Vagina (tissue), 2 donors: ENCODE results near the gene RAB44. TPM values are rescaled to one million over a fixed set of nuclear protein-coding genes. Genes with fewer than 3 reads are reported as not detected.

Experiments used
- DNase-seq, 2 donors: peaks; one replicate each; pipeline ENCODE4 v3.0.0-alpha.2; 2017; ENCODE audit errors: extremely low spot score in 2 of 2
- H3K27ac ChIP-seq: fragments of 200-600 bp; sonication (generic); one replicate; pipeline ENCODE4 v1.5.1; 2019
- H3K27me3 ChIP-seq: fragments of 200-600 bp; sonication (generic); one replicate; pipeline ENCODE4 v1.5.1; 2019
- H3K36me3 ChIP-seq, 2 donors: fragments of 200-600 bp; sonication (generic); one replicate each; pipeline ENCODE4 v1.5.1; 2017 to 2019
- H3K4me1 ChIP-seq: fragments of 200-600 bp; sonication (generic); one replicate; pipeline ENCODE4 v1.5.1; 2019
- H3K4me3 ChIP-seq, 2 donors: fragments of 200-600 bp; sonication (generic); 1 replicate in 1 of 2; 2 replicates in 1 of 2; pipeline ENCODE4 v1.5.1; 2016 to 2019
- H3K9me3 ChIP-seq: fragments of 200-600 bp; sonication (generic); one replicate; pipeline ENCODE4 v1.5.1; 2019
- CTCF ChIP-seq, 3 experiments: fragments of 450-650 bp in 2 of 3; fragments of 200-600 bp in 1 of 3; sonication (generic) in 1 of 3; IDR thresholded peaks; one replicate each; pipeline ENCODE4 v1.5.1; 2017 to 2019; ENCODE audit warnings: antibody characterized with exemption in 3 of 3, mild to moderate bottlenecking in 2 of 3, moderate library complexity in 2 of 3
- POLR2A ChIP-seq, 2 donors: fragments of 450-650 bp; IDR thresholded peaks; one replicate each; pipeline ENCODE4 v1.6.1; 2017; ENCODE audit warnings: antibody characterized with exemption in 2 of 2, mild to moderate bottlenecking in 2 of 2, moderate library complexity in 2 of 2
- POLR2AphosphoS5 ChIP-seq, 2 donors: sonication (generic); formaldehyde crosslinking; IDR thresholded peaks; one replicate each; pipeline ENCODE4 v1.9.0; 2017; ENCODE audit warnings: antibody characterized with exemption in 2 of 2, mild to moderate bottlenecking in 2 of 2, low read depth in 1 of 2; ENCODE audit not compliant: insufficient read depth in 1 of 2
- intact Hi-C: fragments of 100-400 bp; cut with DNase I; formaldehyde crosslinking; loops from one replicate; pipeline ENCODE4 v1.15.1; 2023
- total RNA-seq: library from RNA; depleted of rRNA; stranded (reverse); fragments of >200 nt; gene quantifications from one replicate; pipeline ENCODE4 v1.2.3, GENCODE V29; 2016

Gene RAB44
- total RNA-seq, 1 donor from 2014 or later: 0.49 TPM

GRCh38 chr6:36757943-36758508 lies 60.4 kb downstream of the RAB44 start:
- Histone ChIP-seq H3K27me3 (no peaks in the 10 kb centered on the region), H3K9me3 (no peaks in the 10 kb centered on the region), H3K4me3 (no peak overlapping the region), H3K27ac (no peak overlapping the region), H3K36me3 (no peaks in the 10 kb centered on the region), H3K4me1 (peaks cover 24% of the 10 kb centered on the region)
- intact Hi-C loops: loop anchor here (5.0 to 10.0 kb wide), 2 partner anchors 141 to 333 kb away; no protein-coding TSS in a partner anchor
- DNase-seq: no peak
- TF ChIP-seq POLR2AphosphoS5 (IDR thresholded peaks at IDR 0.05; ENCODE audit: insufficient read depth in 1 of 2, low read depth in 1 of 2) (no peak), CTCF (IDR thresholded peaks at IDR 0.05) (no peak), POLR2A (IDR thresholded peaks at IDR 0.05) (no peak)

- TF ChIP-seq POLR2A (IDR thresholded peaks at IDR 0.05) (no peak), CTCF (IDR thresholded peaks at IDR 0.05) (no peak), POLR2AphosphoS5 (IDR thresholded peaks at IDR 0.05; ENCODE audit: insufficient read depth in 1 of 2, low read depth in 1 of 2) (no peak)
- no peaks in the 10 kb centered on the region for H3K36me3 ChIP-seq
- no peaks in the 10 kb centered on the region for H3K27me3 ChIP-seq
- no peak overlapping the region for H3K27ac ChIP-seq
- H3K9me3 ChIP-seq: no peaks in the 10 kb centered on the region
- no peak for DNase-seq
- intact Hi-C loops: loop anchor here (5.0 to 10.0 kb wide), 2 partner anchors 141 to 334 kb away; no protein-coding TSS in a partner anchor
- no peak overlapping the region for H3K4me3 ChIP-seq
- peaks cover 18% of the 10 kb centered on the region for H3K4me1 ChIP-seq
Measured at GRCh38 chr6:36758516-36759147, 61.0 kb downstream of the RAB44 start.

- H3K4me1 ChIP-seq: peaks cover 16% of the 10 kb centered on the region
- no peak overlapping the region for H3K4me3 ChIP-seq
- no peak overlapping the region for H3K27ac ChIP-seq
- no peak for TF ChIP-seq POLR2A (IDR thresholded peaks at IDR 0.05)
- peak; percentile 92 to 97 (median 93) for TF ChIP-seq CTCF (IDR thresholded peaks at IDR 0.05)
- peak; percentile 38 to 48 for TF ChIP-seq POLR2AphosphoS5 (IDR thresholded peaks at IDR 0.05; ENCODE audit: insufficient read depth in 1 of 2, low read depth in 1 of 2)
- H3K36me3 ChIP-seq: no peaks in the 10 kb centered on the region
- DNase-seq: no peak
- H3K9me3 ChIP-seq: no peaks in the 10 kb centered on the region
- intact Hi-C loops: loop anchor here (5.0 to 10.0 kb wide), 2 partner anchors 142 to 334 kb away; no protein-coding TSS in a partner anchor
- no peaks in the 10 kb centered on the region for H3K27me3 ChIP-seq
Measured at GRCh38 chr6:36759148-36759759, 61.6 kb downstream of the RAB44 start.

- Histone ChIP-seq H3K4me1 (peaks cover 15% of the 10 kb centered on the region), H3K27ac (no peak overlapping the region), H3K4me3 (no peak overlapping the region), H3K36me3 (no peaks in the 10 kb centered on the region), H3K9me3 (no peaks in the 10 kb centered on the region), H3K27me3 (no peaks in the 10 kb centered on the region)
- intact Hi-C loops: loop anchor here (10.0 kb wide), 1 partner anchor 224 kb away; the partner anchor contains the start of gene MTCH1
- no peak for DNase-seq
- TF ChIP-seq POLR2AphosphoS5 (IDR thresholded peaks at IDR 0.05; ENCODE audit: insufficient read depth in 1 of 2, low read depth in 1 of 2): no peak
- TF ChIP-seq POLR2A (IDR thresholded peaks at IDR 0.05): no peak
- TF ChIP-seq CTCF (IDR thresholded peaks at IDR 0.05): no peak
Measured at GRCh38 chr6:36760685-36761435, 63.2 kb downstream of the RAB44 start.
